Upper lobe of left lung (tissue), 4 donors: ENCODE results near the gene CDH13.

Experiments used
- CTCF ChIP-seq, 6 experiments: fragments of 450-650 bp in 4 of 6; fragments of 200-600 bp in 2 of 6; sonication (generic) in 2 of 6; IDR thresholded peaks; one replicate each; pipeline ENCODE4 v1.5.1; 2016 to 2019; ENCODE audit warnings: antibody characterized with exemption in 6 of 6
- EP300 ChIP-seq, 4 donors: sonication (generic); formaldehyde crosslinking; IDR thresholded peaks; one replicate each; pipeline ENCODE4 v1.5.1; 2017; ENCODE audit warnings: antibody characterized with exemption in 4 of 4, control low read depth in 2 of 4
- POLR2A ChIP-seq, 4 donors: fragments of 450-650 bp; IDR thresholded peaks; one replicate each; pipeline ENCODE4 v1.5.1; 2016 to 2017; ENCODE audit warnings: antibody characterized with exemption in 4 of 4, mild to moderate bottlenecking in 2 of 4

- no peak for TF ChIP-seq CTCF (IDR thresholded peaks at IDR 0.05)
- no peak for TF ChIP-seq EP300 (IDR thresholded peaks at IDR 0.05)
- no peak for TF ChIP-seq POLR2A (IDR thresholded peaks at IDR 0.05)
Measured at GRCh38 chr16:82900559-82900958, 273.8 kb downstream of the CDH13 start.
